Activated CD8-positive, alpha-beta memory T cell treated with anti-CD3 and anti-CD28 coated beads for 48 hours (primary cell): ENCODE measurements around the gene DHRSX.
"Not testable (repeated sequence)": the region's sequence is repeated elsewhere in the genome, so short reads cannot be mapped to it uniquely, and the experiment has no call there.

ENCODE experiments used
- DNase-seq, 3 experiments: peaks; one replicate each; pipeline ENCODE4 v3.0.0-alpha.2; 2020; ENCODE audit warnings: low read depth in 2 of 3, low spot score in 2 of 3

DHRSX gene

DNA sequence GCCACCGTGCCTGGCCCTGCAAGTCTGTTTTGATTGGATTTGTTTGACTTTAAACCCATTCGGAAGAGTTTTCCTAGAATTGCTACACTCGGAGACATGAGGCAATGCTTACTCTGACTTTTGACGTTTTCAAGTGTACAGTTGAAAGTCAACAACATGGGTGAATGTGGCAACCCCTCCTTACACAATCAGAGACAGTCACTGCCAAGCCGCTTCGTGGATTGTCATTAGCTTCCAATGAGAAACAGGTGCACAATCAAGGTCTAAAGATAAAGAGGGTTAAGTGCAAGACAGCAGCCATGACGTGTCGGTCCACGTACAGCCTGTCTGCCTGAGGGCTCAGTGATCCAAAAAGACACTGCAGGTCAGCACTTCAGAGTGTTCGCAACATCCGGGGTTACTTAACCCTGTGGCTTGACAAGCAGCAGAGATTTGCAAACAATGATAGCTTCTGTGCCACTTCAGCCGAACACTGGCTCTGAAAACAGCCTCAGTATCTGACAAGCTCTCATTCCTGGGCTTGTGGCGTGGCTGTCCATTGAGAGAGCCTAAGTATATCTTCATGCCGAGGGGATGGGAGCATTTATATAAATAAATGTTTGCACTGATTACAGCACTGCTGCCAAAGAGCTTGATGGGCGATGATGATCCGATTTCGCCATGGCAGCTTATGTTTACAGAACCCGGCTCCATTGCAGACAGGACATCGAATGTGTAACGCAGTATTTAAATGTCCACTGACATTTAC is 180.0 kb downstream of the DHRSX start:
- no peak for DNase-seq

DNA sequence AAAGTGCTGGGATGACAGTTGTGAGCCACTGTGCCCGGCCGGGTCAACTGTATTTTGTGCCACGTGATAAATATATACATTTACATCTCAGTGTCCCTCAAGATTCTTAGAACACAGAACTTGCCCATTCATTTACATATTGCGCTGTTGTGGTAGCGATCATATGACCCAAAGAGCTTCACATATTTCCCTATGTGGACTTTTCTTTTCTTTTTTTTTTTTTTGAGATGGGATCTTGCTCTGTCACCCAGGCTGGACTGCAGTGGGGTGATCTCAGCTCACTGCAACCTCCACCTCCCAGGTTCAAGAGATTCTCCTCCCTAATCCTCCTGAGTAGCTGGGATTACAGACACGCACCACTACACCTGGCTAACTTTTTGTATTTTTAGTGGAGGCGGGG is 180.7 kb downstream of the DHRSX start:
- DNase-seq = no peak

DNA sequence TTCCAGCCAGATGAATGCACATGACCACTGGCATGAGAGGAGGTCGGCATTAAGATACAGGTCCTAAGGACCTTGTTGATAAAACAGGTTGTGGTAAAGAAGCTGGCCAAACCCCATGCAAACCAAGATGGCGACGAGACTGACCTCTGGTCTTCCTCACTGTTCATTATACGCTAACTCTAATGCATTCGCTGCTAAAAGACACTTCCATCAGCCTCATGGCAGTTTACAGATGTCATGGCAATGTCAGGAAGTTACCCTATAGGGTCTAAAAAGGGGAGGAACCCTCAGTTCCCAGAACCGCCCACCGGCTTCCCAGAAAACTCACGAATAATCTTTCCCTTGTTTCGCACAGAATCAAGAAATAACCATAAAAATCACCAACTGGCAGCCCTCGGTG is 182.4 kb downstream of the DHRSX start:
- DNase-seq = no peak

DNA sequence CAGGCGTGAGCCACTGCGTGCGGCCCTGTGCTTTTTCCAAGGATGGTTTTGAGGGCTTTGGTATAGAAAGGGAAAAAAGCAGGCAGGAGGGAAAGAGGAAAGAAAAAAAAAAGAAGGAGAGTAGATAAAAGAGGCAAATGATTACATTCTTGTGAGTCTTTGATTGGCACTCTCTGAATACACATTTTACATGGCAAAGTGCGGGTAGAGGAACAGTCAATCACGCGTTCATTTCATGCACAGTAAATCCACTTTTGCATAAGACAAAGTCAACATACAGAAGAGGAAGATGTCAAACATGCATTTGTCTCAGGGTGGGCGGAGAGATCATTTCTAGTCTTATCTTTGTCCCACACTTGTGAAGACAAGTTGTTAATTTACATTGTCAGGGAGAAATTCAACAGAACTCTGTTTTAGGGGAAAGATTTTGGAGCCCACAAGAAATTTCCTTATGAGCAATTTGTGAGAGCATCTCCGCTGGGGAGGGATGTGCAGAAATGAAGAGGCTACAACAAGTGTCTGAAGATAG is 183.2 kb downstream of the DHRSX start:
- no peak for DNase-seq

DNA sequence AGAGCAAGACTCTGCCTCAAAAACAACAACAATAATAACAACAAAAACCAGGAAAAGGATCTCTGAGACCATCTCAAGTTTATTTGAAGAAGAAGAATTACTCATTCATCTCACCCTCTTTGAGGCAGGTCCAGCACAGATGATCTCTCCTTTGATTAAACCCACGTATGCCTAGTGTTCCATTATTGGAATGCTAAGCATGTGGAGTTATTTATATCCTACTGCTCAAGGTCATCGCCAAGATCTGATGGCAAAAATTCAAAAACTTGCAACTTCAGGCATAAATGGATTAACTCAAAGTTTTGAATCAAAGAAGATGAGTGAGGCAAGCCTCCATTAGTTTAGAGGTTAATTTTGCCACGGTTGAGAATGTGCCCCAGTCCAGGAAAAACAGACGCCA is 184.2 kb downstream of the DHRSX start:
- DNase-seq = no peak

DNA sequence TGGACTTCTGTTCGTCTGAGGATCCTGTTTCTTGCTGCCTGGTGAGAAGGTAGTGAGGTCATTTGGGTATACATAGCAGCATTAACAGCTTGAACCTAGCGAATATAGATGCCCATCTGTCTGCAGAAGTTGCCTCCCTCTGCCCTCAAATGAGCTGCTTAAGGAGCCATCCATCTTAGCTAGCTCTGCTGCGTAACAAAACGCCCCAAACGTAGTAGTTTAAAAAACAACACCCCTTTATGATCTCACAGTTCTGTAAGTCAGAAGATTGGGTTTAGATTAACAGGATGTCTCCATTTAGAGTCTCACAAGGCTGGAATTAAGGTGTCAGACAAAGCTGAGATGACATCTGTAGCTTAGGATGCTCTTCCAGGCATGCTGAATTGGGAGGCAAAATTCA is 185.3 kb downstream of the DHRSX start:
- DNase-seq = no peak

DNA sequence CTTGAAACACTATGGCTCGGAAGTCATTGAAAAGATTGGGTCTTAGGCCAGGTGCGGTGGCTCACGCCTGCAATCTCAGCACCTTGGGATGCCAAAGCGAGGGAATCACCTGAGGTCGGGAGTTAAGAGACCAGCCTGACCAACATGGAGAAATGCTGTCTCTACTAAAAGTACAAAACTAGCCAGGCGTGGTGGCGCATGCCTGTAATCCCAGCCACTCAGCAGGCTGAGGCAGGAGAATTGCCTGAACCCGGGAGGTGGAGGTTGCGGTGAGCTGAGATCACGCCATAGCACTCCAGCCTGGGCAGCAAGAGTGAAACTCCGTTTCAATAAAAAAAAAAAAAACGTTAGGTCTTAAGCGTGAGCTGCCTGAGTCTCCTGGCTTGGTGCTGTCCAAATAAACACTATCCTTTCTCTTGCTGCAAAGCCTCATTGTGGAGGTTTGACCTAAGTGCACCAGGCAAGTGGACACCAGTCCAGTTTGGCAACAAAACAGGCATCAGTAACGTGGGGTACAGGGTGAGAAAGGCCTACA is 185.9 kb downstream of the DHRSX start:
- DNase-seq = no peak

DNA sequence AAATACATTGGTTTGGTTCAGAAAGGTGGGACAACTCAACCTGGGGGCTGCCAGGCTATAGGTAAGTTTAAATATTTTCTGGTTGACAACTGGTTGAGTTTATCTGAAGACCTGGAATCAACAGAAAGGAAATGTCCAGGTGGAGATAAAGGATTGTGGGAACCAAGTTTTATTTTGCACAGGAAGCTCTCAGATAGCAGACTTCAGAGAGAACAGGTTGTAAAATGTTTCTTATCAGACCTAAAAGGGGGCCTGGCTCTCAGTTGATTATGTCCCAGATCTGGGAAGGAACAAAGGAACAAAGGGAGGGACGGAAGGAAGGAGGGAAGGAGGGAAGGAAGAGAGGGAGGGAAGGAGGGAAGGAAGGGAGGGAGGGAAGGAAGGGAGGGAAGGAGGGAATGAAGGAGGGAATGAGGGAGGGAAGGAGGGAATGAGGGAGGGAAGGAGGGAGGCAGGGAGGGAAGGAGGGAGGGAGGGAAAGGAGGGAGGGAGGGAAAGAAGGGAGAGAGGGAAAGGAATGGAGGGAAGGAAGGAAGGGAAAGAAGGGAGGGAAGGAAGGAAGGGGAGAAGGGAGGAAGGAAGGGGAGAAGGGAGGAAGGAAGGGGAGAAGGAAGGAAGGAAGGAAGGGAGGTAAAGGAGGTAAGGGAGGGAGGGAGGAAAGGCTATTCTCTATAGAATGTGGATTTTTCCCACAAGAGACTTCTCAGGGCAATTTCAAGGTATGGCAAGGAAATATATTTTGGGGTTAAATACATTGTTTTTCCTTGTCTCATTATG is 186.7 kb downstream of the DHRSX start:
- no peak for DNase-seq

DNA sequence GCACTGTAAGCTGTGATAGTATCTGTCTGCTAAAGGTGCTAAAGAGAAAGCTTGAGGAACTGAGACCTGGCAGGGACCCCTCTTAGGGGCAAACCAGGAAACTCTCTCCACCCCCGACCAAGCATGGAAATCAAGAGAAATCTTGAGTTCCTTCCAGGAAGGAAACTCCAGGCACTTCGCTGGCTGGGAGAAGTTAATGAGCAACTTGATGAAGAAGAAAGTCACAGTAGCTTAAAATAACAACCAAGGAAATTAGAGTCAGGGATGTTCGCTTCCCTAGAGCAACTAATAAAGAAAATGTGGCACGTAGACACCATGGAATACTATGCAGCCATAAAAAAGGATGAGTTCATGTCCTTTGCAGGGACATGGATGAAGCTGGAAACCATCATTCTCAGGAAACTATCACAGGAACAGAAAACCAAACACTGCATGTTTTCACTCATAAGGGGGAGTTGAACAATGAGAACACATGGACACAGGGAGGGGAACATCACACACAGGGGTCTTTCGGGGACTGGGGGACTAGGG is 188.7 kb downstream of the DHRSX start:
- not testable (repeated sequence) for DNase-seq

DNA sequence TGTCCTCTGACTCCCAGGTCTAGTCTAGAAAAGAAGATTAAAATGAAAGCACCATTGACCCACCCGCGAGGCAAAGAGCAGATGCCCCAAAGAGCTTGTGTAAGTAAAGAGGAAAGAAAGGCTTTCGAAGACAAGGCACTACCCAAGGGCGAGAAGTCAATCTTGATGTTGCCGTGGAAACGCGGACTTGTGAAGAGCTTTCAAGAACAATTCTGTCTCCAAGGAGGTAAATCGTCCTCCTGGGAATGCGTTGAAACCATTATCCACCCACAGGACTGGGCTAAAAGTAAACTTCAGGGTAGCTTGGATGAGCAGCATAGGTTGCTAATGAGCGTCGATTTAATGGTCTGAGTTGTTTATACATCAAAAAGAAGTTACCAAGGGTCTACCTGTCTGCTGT is 189.3 kb downstream of the DHRSX start:
- no peak for DNase-seq

DNA sequence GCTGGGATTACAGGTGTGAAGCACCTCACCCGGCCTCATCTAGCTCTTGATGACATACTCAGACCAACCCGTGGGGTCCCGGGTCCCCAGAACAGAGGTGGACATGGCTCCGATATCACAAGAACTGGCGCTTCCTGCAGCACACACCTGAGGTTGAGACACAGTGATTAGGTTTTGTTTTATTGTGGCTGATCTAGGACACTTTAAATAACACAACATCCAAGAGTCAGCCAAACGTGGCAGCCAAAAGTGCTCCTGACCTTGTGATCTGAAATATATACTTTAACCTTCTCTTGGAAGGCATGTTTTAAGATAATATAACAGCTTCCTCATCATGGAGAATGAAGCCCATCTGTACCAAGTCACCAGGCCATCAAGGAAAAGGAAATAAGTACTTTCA is 198.9 kb downstream of the DHRSX start:
- DNase-seq = no peak

DNA sequence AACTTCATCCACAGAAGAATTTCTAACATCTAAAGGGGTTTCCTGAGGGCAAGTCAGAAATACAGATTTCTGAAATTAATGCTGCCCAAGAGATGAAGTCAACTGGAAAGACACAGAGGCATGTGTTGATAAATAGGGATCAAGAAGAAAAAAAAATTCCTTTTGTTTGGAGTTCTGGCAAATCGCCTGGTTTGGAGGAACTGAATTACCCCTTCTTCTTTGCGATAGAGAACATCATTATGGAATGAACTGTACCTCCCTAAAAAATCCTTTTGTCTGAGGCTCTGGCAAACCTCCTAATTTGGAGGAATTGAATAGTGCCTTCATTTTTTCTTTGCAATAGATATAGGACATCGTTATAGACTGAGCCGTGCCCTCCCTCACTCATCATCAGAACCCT is 200.9 kb downstream of the DHRSX start:
- no peak for DNase-seq

DNA sequence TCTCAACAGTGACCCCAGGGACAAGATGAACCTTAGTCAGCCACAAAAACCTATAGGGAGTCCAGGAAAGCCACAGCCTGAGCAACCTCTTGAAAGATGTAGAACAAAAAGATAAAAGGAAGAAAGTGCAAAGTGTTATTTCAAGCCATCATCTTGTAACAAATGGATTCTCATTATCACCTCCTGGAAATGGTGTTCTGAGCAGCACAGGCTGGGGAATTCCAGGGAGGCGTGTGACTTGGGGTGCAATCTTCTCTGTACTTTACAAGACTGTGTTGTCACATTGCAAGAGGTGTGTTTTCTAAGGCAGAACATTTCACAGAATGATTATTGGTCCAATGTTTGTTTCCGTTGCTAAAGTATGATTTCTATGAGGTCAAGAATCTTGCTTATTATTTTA is 214.0 kb downstream of the DHRSX start:
- no peak for DNase-seq

DNA sequence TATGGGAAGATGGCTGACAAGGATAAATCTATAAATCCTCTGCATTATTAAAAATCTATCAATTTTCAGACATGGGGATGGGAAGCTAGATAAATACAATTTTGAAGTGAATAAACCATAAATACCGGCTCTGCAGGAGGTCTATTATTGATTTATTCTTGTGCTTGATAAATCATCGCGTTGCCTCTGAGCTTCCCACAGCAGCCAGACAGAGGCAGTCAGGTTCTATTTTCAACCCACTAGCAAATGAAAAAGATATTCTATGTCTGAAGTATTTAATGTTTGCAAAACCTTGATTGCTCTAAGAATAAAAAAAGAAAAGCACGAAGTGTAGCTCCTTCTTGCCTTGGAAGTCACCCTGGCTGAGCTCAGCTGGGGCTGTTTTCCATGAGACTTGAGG is 216.2 kb downstream of the DHRSX start:
- DNase-seq = no peak

DNA sequence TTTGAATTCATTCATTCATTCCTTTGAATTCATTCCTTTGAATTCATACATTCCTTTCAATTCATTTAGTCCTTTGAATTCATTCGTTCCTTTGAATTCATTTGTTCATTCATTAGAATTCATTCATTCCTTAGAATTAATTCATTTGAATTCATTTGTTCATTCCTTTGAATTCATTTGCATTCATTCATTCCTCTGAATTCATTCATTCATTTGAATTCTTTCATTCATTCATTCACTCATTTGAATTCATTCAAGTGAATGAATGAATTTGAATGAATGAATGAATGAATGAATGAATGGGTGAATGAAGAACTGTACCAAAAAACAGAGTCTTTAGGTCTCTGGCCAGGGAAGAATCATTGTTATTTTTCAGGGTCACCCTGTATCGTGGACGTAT is 216.6 kb downstream of the DHRSX start:
- no peak for DNase-seq

DNA sequence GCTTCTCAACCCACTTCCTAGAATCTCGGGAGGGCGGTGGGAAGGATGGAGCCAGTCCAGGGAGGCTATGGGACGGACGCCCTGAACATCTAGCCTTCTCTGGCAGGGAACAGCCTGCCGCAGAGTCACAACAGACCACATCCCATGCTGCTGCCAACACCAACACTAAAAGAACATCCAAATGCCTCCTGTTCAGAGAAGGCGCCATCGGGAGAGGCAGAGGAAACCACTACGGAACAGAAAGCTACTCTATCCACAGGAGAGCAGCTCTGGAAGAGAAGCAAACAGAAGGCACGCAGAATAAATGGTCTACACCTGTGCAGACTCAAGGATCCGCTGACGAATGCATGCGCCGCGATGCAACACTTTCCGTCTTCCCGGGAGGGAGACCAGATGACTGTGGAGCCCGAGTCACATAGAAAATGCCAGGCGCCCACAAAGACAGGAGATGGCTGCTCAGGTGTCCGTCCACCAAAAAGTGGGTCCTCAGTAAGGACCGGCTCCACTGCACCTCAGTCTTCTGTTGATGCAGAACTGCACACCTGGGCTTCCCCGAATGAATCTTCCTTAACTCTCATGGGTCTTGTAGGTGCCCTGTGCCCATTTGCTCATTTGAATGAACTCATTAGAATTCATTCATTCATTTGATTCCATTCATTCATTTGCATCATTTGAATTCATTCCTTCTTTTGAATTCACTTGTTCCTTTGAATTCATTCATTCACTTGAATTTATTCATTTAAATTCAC is 217.5 kb downstream of the DHRSX start:
- no peak for DNase-seq

DNA sequence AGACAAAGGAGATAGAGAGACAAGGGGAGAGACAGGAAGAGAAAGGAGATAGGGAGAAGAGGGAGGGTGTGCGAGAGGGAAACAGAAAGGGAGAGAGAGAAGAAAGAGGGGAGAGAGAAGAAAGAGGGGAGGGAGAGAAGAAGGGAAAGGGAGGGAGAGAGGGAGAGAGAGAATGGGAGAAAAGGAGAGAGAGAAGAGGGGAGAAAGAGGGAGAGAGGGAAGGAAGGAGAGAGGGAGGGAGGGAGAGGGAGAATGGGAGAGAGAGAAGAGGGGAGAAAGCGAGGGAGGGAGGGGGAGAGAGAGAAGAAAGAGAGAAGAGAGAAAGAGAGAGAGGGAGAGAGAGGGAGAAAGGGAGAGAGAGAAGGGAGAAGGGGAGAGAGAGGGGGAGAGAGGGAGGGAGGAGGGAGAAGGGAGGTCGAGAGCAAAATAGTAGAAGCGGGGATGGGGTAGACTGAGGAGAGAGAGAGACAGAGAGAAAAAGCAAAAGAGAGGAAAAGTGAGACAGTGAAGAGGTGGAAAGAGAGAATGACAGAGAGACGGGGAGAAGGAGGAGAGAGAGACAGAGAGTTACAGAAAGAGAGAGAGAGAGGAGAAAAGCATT is 218.2 kb downstream of the DHRSX start:
- no peak for DNase-seq

DNA sequence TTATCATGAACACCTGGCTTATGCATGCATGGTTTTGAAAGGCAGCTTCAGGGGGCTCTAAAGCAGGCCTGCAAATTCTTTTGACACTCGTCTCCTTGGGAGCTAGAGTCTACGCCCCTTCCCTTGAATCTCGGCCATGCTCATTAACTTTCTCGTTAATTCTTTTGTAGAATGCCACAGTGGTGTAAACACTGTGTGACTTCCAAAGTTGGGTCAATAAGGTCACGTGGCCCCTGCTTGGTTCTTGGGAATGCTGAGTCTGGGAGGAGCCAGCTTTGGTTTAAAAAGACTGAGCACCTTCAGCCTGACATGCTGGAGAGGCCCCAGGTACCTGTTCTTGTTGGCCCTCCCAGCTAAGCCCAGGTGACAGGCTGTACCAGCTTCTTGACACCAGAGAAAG is 228.4 kb downstream of the DHRSX start:
- DNase-seq = no peak

DNA sequence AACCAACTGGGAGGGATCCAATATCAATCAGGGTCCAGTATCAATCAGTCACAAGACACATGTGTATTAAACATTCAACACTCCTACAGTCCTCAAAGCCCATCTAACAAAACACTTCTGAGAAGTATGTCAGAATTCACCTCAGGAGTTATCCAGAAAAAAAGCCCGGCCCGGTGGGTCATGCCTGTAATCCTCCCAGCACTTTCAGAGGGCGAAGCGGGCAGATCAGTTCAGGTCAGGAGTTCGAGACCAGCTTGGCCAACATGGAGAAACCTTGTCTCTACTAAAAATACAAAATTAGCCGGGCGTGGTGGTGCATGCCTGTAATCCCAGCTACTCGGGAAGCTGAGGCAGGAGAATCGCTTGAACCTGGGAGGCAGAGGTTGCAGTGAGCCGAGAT is 229.2 kb downstream of the DHRSX start:
- DNase-seq = not testable (repeated sequence)

DNA sequence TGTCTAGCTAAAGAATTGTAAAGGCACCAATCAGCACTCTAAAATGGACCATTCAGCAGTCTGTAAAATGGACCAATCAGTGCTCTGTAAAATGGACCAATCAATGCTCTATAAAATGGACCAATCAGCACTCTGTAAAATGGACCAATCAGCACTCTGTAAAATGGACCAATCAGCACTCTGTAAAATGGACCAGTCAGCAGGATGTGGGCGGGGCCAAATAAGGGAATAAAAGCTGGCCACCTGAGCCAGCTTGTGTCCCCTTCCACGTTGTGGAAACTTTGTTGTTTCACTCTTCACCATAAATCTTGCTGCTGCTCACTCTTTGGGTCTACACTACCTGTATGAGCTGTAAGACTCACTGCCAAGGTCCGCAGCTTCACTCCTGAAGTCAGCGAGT is 230.0 kb downstream of the DHRSX start:
- not testable (repeated sequence) for DNase-seq

DNA sequence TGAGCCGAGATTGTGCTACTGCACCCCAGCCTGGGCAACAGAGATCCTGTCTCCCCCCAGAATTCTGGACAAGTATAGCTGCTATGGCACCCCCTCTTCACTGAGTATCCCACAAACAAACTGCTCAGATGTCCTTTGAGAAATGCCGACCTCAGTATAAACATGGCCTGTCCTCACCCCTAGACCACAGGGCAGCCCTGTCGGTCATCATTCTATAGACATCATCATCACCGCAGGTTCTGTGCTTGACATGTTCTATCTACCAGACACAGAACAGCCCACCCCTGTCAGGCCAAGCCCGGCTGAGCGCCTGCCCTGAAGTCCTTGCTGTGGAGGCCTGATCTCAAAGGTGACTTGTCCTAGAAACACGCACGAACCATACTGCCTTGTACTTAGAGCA is 232.9 kb downstream of the DHRSX start:
- no peak for DNase-seq
